A549 (cell line): ENCODE measurements around the gene RAD50. TPM values are rescaled to one million over a fixed set of nuclear protein-coding genes. Genes with fewer than 3 reads are reported as not detected.
"Not testable (repeated sequence)": the region's sequence is repeated elsewhere in the genome, so short reads cannot be mapped to it uniquely, and the experiment has no call there.

Source experiments
- ATAC-seq, 2 experiments: fragments of 200-7000 bp in 1 of 2; fragments of >200 bp in 1 of 2; cut with Nextera tagmentation in 1 of 2; cut with Tn5 transposase in 1 of 2; 3 replicates each; pipeline versions ENCODE4 v1.8.0 to v1.9.1; 2018 to 2020; ENCODE audit warnings: mild to moderate bottlenecking in 1 of 2, moderate library complexity in 1 of 2
- CTCF ChIA-PET: fragments of 300-600 bp; sonication (Branson Sonifier 250); formaldehyde crosslinking; extraction: SDS; loops from one replicate; lab custom pipeline; 2021; ENCODE audit warnings: antibody characterized with exemption, inconsistent platforms; lab: Yijun Ruan, JAX
- POLR2A ChIA-PET: fragments of 350-600 bp; formaldehyde crosslinking; extraction: SDS; loops from one replicate; lab custom pipeline; 2021; ENCODE audit warnings: antibody characterized with exemption, inconsistent platforms; lab: Yijun Ruan, JAX
- DNase-seq, 2 experiments: peaks; one replicate each; pipeline versions ENCODE4 v3.0.0 to v3.0.0-alpha.2; 2011 to 2016; ENCODE audit warnings: low read depth in 1 of 2, low spot score in 1 of 2
- FAIRE-seq: peaks from 2 replicates; lab custom pipeline; 2011; peaks lifted over from hg19 to GRCh38; lab: Jason Lieb, UNC
- H3K27ac ChIP-seq, 2 experiments: fragments of >200 bp; sonication (Bioruptor Twin); formaldehyde crosslinking; 3 replicates each; pipeline ENCODE4 v1.5.1; 2016 to 2017
- H3K4me1 ChIP-seq: fragments of >200 bp; sonication (Bioruptor Twin); formaldehyde crosslinking; 3 replicates; pipeline ENCODE4 v1.6.1; 2016
- H3K4me2 ChIP-seq: fragments of >200 bp; sonication (Bioruptor Twin); formaldehyde crosslinking; 3 replicates; pipeline ENCODE4 v1.6.1; 2016
- H3K4me3 ChIP-seq: fragments of >200 bp; sonication (Bioruptor Twin); formaldehyde crosslinking; 3 replicates; pipeline ENCODE4 v1.5.1; 2016
- H3K9me3 ChIP-seq: fragments of >200 bp; sonication (Bioruptor Twin); formaldehyde crosslinking; 3 replicates; pipeline ENCODE4 v1.6.1; 2016
- ATOH8 ChIP-seq: fragments of 250-450 bp; sonication (Bioruptor Pico); IDR thresholded peaks from 2 replicates; pipeline ENCODE4 v1.5.0; 2020; ENCODE audit warnings: low read depth, mild to moderate bottlenecking, moderate library complexity
- CBX8 ChIP-seq: fragments of 200-600 bp; sonication (generic); IDR thresholded peaks from 2 replicates; pipeline ENCODE4 v1.6.1; 2016
- E2F6 ChIP-seq: IDR thresholded peaks from 2 replicates; pipeline ENCODE4 v1.6.1; 2012; ENCODE audit warnings: low read depth, borderline replicate concordance
- EHMT2 ChIP-seq: fragments of 200-600 bp; sonication (generic); IDR thresholded peaks from 2 replicates; pipeline ENCODE4 v1.6.1; 2016; ENCODE audit warnings: antibody characterized with exemption, low read depth, mild to moderate bottlenecking, moderate library complexity
- ELK1 ChIP-seq: fragments of 150-350 bp; IDR thresholded peaks from 2 replicates; pipeline ENCODE4 v1.6.1; 2014; ENCODE audit warnings: low read depth, mild to moderate bottlenecking, low read length
- ESRRA ChIP-seq: fragments of 150-350 bp; IDR thresholded peaks from 2 replicates; pipeline ENCODE4 v1.6.1; 2014; ENCODE audit warnings: mild to moderate bottlenecking, low read length, borderline replicate concordance
- FOSB ChIP-seq: fragments of 250-450 bp; sonication (Bioruptor Pico); IDR thresholded peaks from 2 replicates; pipeline ENCODE4 v1.5.0; 2020; ENCODE audit warnings: mild to moderate bottlenecking, moderate library complexity
- FOXS1 ChIP-seq: fragments of 250-450 bp; sonication (Bioruptor Pico); IDR thresholded peaks from 2 replicates; pipeline ENCODE4 v1.5.0; 2020; ENCODE audit warnings: mild to moderate bottlenecking, moderate library complexity
- HEYL ChIP-seq: fragments of 250-450 bp; sonication (Bioruptor Pico); IDR thresholded peaks from 2 replicates; pipeline ENCODE4 v1.8.0; 2021; ENCODE audit warnings: mild to moderate bottlenecking, moderate library complexity
- HOXB13 ChIP-seq: fragments of 250-450 bp; sonication (Bioruptor Pico); IDR thresholded peaks from 2 replicates; pipeline ENCODE4 v1.5.0; 2020; ENCODE audit warnings: low read depth, mild to moderate bottlenecking, moderate library complexity
- KDM1A ChIP-seq: fragments of 200-600 bp; sonication (generic); IDR thresholded peaks from 2 replicates; pipeline ENCODE4 v1.6.1; 2016; ENCODE audit warnings: low read depth, mild to moderate bottlenecking
- MAFK ChIP-seq: fragments of 450-650 bp; IDR thresholded peaks from 2 replicates; pipeline ENCODE4 v1.6.1; 2014; ENCODE audit not compliant: partially characterized antibody
- PBX3 ChIP-seq: IDR thresholded peaks from 2 replicates; pipeline ENCODE4 v1.6.1; 2012
- PHF8 ChIP-seq: fragments of 200-600 bp; sonication (generic); IDR thresholded peaks from 2 replicates; pipeline ENCODE4 v1.6.1; 2016; ENCODE audit warnings: low read depth, mild to moderate bottlenecking, antibody characterized with exemption, moderate library complexity, borderline replicate concordance
- POLR2A ChIP-seq: IDR thresholded peaks from 2 replicates; pipeline ENCODE4 v1.6.1; 2012; ENCODE audit warnings: mild to moderate bottlenecking, low read length
- RAD21 ChIP-seq, 2 experiments: fragments of >200 bp in 1 of 2; sonication (Bioruptor Twin) in 1 of 2; formaldehyde crosslinking in 1 of 2; IDR thresholded peaks in 1 of 2; conservative IDR thresholded peaks in 1 of 2; 2 replicates in 1 of 2; 3 replicates in 1 of 2; pipeline ENCODE4 v1.6.1; 2012 to 2018; ENCODE audit warnings: inconsistent platforms in 1 of 2
- RARB ChIP-seq: fragments of 250-450 bp; sonication (Bioruptor Pico); IDR thresholded peaks from 2 replicates; pipeline ENCODE4 v1.8.0; 2021; ENCODE audit warnings: mild to moderate bottlenecking, moderate library complexity
- RNF2 ChIP-seq: fragments of 200-600 bp; sonication (generic); IDR thresholded peaks from 2 replicates; pipeline ENCODE4 v1.6.1; 2016; ENCODE audit warnings: low read depth, mild to moderate bottlenecking, antibody characterized with exemption, moderate library complexity, borderline replicate concordance
- TFCP2L1 ChIP-seq: fragments of 250-450 bp; sonication (Bioruptor Pico); IDR thresholded peaks from 2 replicates; pipeline ENCODE4 v1.5.0; 2021; ENCODE audit warnings: mild to moderate bottlenecking
- TP53 ChIP-seq: fragments of 250-450 bp; sonication (Bioruptor Pico); IDR thresholded peaks from 2 replicates; pipeline ENCODE4 v1.5.0; 2021; ENCODE audit warnings: mild to moderate bottlenecking, moderate library complexity
- ZC3H11A ChIP-seq: fragments of 450-650 bp; IDR thresholded peaks from 2 replicates; pipeline ENCODE4 v1.6.1; 2014; ENCODE audit warnings: antibody characterized with exemption, mild to moderate bottlenecking
- ZSCAN20 ChIP-seq: fragments of 250-450 bp; sonication (Bioruptor Pico); IDR thresholded peaks from 2 replicates; pipeline ENCODE4 v1.8.0; 2022; ENCODE audit warnings: mild to moderate bottlenecking, moderate library complexity
- WGBS: methylation state at CpG from one replicate; pipeline ENCODE4 v1.1.6; 2017; ENCODE audit errors: missing lambda C conversion rate; 5-methylcytosine and 5-hydroxymethylcytosine counted together
- polyA plus RNA-seq, 4 experiments: library from polyadenylated mRNA; depleted of rRNA in 3 of 4; stranded (reverse); fragments of >200 nt; fragmentation: RNase III in 1 of 4; extraction: RNeasy Plus Mini Kit Qiagen cat#74134 plus additional on column Dnase treatment in 1 of 4; gene quantifications; 2 replicates in 3 of 4; 3 replicates in 1 of 4; pipeline ENCODE4 v1.2.3, GENCODE V29; 2011 to 2017

RAD50 gene
- polyA plus RNA-seq, 2 of the 4 experiments (the other 2 are of a cell fraction) = 39.6 to 81.5 TPM

- no peak for TF ChIP-seq POLR2A
- TF ChIP-seq EHMT2 = no peak
Observed at GRCh38 chr5:132559383-132560060, 2.7 kb downstream of the RAD50 start (continued).

GRCh38 chr5:132561601-132562000, 4.8 kb downstream of the RAD50 start:
- Histone ChIP-seq H3K9me3 (no peaks in the 10 kb centered on the region), H3K4me3 (no peak overlapping the region), H3K4me1 (peaks cover 17% of the 10 kb centered on the region; the same call in 2 of the 3 replicates), H3K4me2 (no peak overlapping the region), H3K27ac (no peak overlapping the region)
- no peak for TF ChIP-seq RARB (CRISPR knock-in tag)
- no peak for TF ChIP-seq FOSB (CRISPR knock-in tag)
- no peak for TF ChIP-seq E2F6
- TF ChIP-seq HOXB13 = no peak
- TF ChIP-seq CBX8 = no peak
- TF ChIP-seq KDM1A = no peak
- no peak for TF ChIP-seq RNF2
- TF ChIP-seq ZSCAN20 (CRISPR knock-in tag) = no peak
- TF ChIP-seq HEYL = no peak
- TF ChIP-seq TP53 (CRISPR knock-in tag) = no peak
- no peak for TF ChIP-seq MAFK
- TF ChIP-seq ESRRA = no peak
- TF ChIP-seq ZC3H11A = no peak
- TF ChIP-seq TFCP2L1 (CRISPR knock-in tag) = no peak
- TF ChIP-seq ATOH8 (CRISPR knock-in tag) = no peak
- no peak for TF ChIP-seq PBX3
- TF ChIP-seq RAD21 (conservative IDR thresholded peaks at IDR 0.05 in 1 of 2, IDR thresholded peaks at IDR 0.05 in 1 of 2) = no peak
- no peak for TF ChIP-seq FOXS1 (CRISPR knock-in tag)
- TF ChIP-seq PHF8 = no peak
- no peak for TF ChIP-seq ELK1
- ChIA-PET CTCF (interaction anchor here (1.0 kb wide), 1 partner anchor 35 kb away, joined by 4 read pairs; no protein-coding TSS in a partner anchor), POLR2A (no interaction called here)
- DNase-seq = no peak
- no peak for ATAC-seq
- WGBS = 90% methylated on average over 3 of the region's 3 CpGs
- no peak for FAIRE-seq

GRCh38 chr5:132564555-132564954, 7.8 kb downstream of the RAD50 start:
- ATAC-seq, POLR2A ChIA-PET, H3K27ac ChIP-seq, H3K4me3 ChIP-seq, H3K4me2 ChIP-seq, DNase-seq, FAIRE-seq, CTCF ChIA-PET, H3K9me3 ChIP-seq, H3K4me1 ChIP-seq: not testable (repeated sequence)
- 97% methylated on average over 2 of the region's 2 CpGs for WGBS
